Lower leg skin (tissue), 3 donors: Measurements from ENCODE around the gene ASTN1.

Experiments used
- CTCF ChIP-seq, 3 donors: fragments of 450-650 bp; IDR thresholded peaks; one replicate each; pipeline ENCODE4 v1.5.1; 2016; ENCODE audit warnings: antibody characterized with exemption in 3 of 3, mild to moderate bottlenecking in 3 of 3, moderate library complexity in 2 of 3
- POLR2A ChIP-seq, 2 donors: fragments of 450-650 bp; IDR thresholded peaks; one replicate each; pipeline ENCODE4 v1.6.1; 2016 to 2017; ENCODE audit warnings: antibody characterized with exemption in 2 of 2, mild to moderate bottlenecking in 1 of 2, moderate library complexity in 1 of 2

DNA sequence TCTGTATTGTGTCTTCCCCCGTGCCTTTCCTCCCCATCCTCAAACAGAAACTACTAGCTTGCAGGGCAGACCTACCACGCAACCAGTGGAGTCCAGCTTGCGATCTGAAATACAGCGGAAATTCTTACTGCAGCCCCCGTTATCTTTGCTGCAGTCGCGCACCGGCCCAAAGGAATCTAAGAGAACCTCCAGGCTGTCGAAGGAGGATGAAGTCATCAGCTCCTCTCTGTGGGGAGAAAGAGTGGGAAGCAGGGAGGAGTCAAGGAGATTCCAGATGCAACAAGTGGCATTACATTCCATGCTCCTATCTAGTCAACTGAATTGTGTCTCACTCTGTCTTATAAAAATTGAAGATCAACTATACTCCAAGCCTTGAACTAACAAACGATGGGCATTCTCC, 206.9 kb downstream of the ASTN1 start:
- TF ChIP-seq CTCF (IDR thresholded peaks at IDR 0.05) (no peak), POLR2A (IDR thresholded peaks at IDR 0.05) (no peak)
